KMS-11 (cell line): Measurements from ENCODE around the gene PDZD7.

ENCODE experiments used
- H2AFZ ChIP-seq: fragments of 200-600 bp; sonication (generic); 2 replicates; pipeline ENCODE4 v1.6.1; 2016; ENCODE audit warnings: antibody characterized with exemption, mixed run types, low read depth
- H3K27ac ChIP-seq: fragments of 200-600 bp; sonication (generic); 2 replicates; pipeline ENCODE4 v1.6.1; 2016; ENCODE audit warnings: mild to moderate bottlenecking, mixed run types
- H3K27me3 ChIP-seq: fragments of 200-600 bp; sonication (generic); 2 replicates; pipeline ENCODE4 v1.6.1; 2017; ENCODE audit warnings: mild to moderate bottlenecking, low read depth, mixed run types, moderate library complexity; ENCODE audit not compliant: insufficient read depth
- H3K36me3 ChIP-seq: fragments of 200-600 bp; sonication (generic); 2 replicates; pipeline ENCODE4 v1.6.1; 2017; ENCODE audit warnings: mild to moderate bottlenecking, mixed run types; ENCODE audit not compliant: insufficient read depth
- H3K4me1 ChIP-seq: fragments of 200-600 bp; sonication (generic); 2 replicates; pipeline ENCODE4 v1.6.1; 2016; ENCODE audit warnings: mild to moderate bottlenecking, low read depth, mixed run types; ENCODE audit not compliant: poor library complexity, severe bottlenecking
- H3K4me2 ChIP-seq: fragments of 200-600 bp; sonication (generic); 2 replicates; pipeline ENCODE4 v1.7.0; 2016; ENCODE audit warnings: mild to moderate bottlenecking, mixed run types
- H3K4me3 ChIP-seq: fragments of 200-600 bp; sonication (generic); IDR thresholded peaks from 2 replicates; pipeline ENCODE4 v1.6.1; 2017; ENCODE audit warnings: low read depth, low read length, mixed read lengths; ENCODE audit not compliant: insufficient read depth
- H3K79me2 ChIP-seq: fragments of 200-600 bp; sonication (generic); 2 replicates; pipeline ENCODE4 v1.6.1; 2016; ENCODE audit warnings: low read depth, mixed run types; ENCODE audit not compliant: insufficient read depth
- H3K9ac ChIP-seq: fragments of 200-600 bp; sonication (generic); 2 replicates; pipeline ENCODE4 v1.6.1; 2016; ENCODE audit warnings: mild to moderate bottlenecking, mixed run types
- H4K20me1 ChIP-seq: fragments of 200-600 bp; sonication (generic); 2 replicates; pipeline ENCODE4 v1.6.1; 2016; ENCODE audit warnings: mild to moderate bottlenecking, mixed run types; ENCODE audit not compliant: insufficient read depth
- TF ChIP-seq, protein P1 (sequence below): fragments of 200-600 bp; sonication (generic); conservative IDR thresholded peaks from 2 replicates; pipeline ENCODE4 v1.6.1; 2017; ENCODE audit warnings: low read depth, mild to moderate bottlenecking, antibody characterized with exemption, low read length, moderate library complexity, mixed read lengths

The PDZD7 gene

DNA sequence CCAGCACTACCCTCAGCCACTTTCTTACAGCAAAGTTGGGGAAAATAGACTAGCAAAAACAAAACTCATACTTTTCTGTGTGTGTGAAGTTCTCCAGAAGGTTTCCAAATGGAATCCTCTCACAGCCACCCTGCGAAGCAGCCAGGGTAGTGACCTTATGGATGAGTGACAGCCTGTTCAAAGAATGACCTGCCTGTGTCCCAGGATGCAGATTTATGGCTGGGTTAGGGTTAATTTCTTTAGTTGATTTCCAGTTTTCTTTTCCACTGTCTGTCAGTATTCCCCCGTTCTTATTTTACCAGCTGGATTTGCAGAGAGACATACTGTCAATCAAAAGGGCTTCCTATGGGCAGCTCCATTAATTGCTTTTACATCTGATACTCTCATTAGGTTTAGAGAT is 64.0 kb downstream of the PDZD7 start:
- Histone ChIP-seq H3K27me3 (no peaks in the 10 kb centered on the region), H3K4me2 (no peak overlapping the region), H3K9ac (no peak overlapping the region), H3K4me1 (peaks cover 8% of the 10 kb centered on the region), H3K36me3 (no peaks in the 10 kb centered on the region), H3K4me3 (no peak overlapping the region), H4K20me1 (no peaks in the 10 kb centered on the region), H3K27ac (no peak overlapping the region), H2AFZ (no peak overlapping the region), H3K79me2 (no peaks in the 10 kb centered on the region)
- TF ChIP-seq, protein P1, sequence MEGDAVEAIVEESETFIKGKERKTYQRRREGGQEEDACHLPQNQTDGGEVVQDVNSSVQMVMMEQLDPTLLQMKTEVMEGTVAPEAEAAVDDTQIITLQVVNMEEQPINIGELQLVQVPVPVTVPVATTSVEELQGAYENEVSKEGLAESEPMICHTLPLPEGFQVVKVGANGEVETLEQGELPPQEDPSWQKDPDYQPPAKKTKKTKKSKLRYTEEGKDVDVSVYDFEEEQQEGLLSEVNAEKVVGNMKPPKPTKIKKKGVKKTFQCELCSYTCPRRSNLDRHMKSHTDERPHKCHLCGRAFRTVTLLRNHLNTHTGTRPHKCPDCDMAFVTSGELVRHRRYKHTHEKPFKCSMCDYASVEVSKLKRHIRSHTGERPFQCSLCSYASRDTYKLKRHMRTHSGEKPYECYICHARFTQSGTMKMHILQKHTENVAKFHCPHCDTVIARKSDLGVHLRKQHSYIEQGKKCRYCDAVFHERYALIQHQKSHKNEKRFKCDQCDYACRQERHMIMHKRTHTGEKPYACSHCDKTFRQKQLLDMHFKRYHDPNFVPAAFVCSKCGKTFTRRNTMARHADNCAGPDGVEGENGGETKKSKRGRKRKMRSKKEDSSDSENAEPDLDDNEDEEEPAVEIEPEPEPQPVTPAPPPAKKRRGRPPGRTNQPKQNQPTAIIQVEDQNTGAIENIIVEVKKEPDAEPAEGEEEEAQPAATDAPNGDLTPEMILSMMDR = no peak

DNA sequence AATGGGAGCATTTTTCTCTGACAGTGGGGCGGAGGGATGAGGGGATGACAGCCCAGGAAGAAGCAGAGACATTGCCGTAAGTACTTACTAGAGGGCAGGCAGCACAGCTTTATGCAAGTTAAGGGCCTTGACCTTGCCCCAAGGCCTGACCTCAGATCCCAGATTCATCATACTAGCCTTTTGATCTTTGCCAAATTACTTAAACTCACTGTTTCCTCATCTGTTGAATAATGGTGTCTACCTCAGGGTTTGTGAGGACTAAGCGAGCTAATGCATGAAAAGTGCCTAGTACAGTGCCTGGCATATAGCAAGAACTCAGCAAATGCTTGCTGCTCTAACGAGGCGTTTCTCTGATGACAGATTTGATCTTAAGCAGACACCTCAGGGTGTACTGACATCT is 65.1 kb downstream of the PDZD7 start:
- no peaks in the 10 kb centered on the region for H4K20me1 ChIP-seq
- H3K36me3 ChIP-seq = no peaks in the 10 kb centered on the region
- no peak overlapping the region for H3K4me3 ChIP-seq
- peaks cover 8% of the 10 kb centered on the region for H3K4me1 ChIP-seq
- no peaks in the 10 kb centered on the region for H3K27me3 ChIP-seq
- TF ChIP-seq, protein P1 = no peak
- H2AFZ ChIP-seq = no peak overlapping the region
- H3K27ac ChIP-seq = no peak overlapping the region
- H3K9ac ChIP-seq = no peak overlapping the region
- no peaks in the 10 kb centered on the region for H3K79me2 ChIP-seq
- H3K4me2 ChIP-seq = no peak overlapping the region

DNA sequence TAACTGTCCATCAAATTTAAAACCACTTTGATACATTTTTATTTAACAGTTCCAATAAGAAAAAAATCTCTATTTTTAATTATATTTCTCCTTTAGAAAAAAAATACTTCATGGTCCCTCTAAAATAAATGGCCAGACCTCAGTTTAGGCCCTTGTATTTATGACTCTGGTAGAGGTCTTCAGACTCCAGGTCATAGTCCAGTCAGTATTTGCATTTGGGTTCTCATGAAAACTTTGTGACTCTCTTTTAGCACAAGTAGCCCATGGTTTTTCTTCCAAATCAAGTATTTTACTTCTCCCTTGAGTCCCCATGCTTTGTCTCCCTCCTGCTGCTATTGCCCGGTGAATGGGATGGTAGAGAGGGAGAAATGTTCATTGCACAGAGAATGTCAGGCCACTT is 67.1 kb downstream of the PDZD7 start:
- no peak overlapping the region for H3K27ac ChIP-seq
- peaks cover 6% of the 10 kb centered on the region for H3K4me1 ChIP-seq
- no peaks in the 10 kb centered on the region for H4K20me1 ChIP-seq
- no peaks in the 10 kb centered on the region for H3K27me3 ChIP-seq
- TF ChIP-seq, protein P1 = no peak
- H3K4me2 ChIP-seq = no peak overlapping the region
- H2AFZ ChIP-seq = no peak overlapping the region
- H3K4me3 ChIP-seq = no peak overlapping the region
- no peaks in the 10 kb centered on the region for H3K36me3 ChIP-seq
- no peaks in the 10 kb centered on the region for H3K79me2 ChIP-seq
- H3K9ac ChIP-seq = no peak overlapping the region

DNA sequence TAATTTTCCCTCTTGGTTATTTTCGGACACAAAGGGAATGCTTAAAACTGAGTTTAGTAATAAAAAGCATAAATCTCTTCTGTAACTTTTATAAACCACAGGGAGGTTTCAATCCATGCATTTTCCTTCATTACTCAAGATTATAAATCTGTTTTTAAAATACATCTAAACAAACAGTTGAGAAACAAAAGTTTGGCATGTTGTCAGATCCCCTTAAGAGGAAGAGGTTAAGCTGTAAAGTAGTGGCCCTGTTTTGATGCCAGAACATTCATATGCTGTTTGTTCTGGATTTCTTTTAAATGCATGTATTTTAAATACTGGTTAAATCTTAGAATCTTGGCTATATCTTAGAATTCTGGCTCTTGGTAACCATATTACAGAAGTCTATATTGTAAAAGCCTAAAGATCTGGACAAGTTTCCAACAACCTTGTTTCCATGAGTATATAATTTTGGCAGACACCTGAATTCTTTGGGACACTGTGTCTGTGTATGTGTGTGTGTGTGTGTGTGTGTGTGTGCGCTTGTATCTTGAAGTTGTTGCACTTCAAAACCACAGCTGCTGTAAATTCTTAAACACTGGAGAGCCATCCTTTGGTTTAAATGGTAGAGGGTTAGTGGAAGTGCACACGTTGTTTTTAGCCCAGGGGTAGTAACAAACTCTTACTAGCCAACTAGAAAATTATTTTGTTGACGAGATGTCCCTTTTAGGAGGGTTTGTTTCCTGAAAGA is 68.4 kb downstream of the PDZD7 start:
- no peaks in the 10 kb centered on the region for H3K79me2 ChIP-seq
- no peaks in the 10 kb centered on the region for H4K20me1 ChIP-seq
- no peaks in the 10 kb centered on the region for H3K36me3 ChIP-seq
- H3K27me3 ChIP-seq = no peaks in the 10 kb centered on the region
- H3K4me1 ChIP-seq = no peaks in the 10 kb centered on the region
- no peak overlapping the region for H2AFZ ChIP-seq
- TF ChIP-seq, protein P1 = no peak
- H3K9ac ChIP-seq = no peak overlapping the region
- H3K27ac ChIP-seq = no peak overlapping the region
- H3K4me2 ChIP-seq = no peak overlapping the region
- no peak overlapping the region for H3K4me3 ChIP-seq
